Bronchial epithelial cell (primary cell): Measurements from ENCODE around the gene PTH2. TPM values are rescaled to one million over a fixed set of nuclear protein-coding genes. Genes with fewer than 3 reads are reported as not detected.
A peak's percentile ranks its signal among the peaks of the same experiment; 100 is the strongest.

ENCODE experiments used
- DNase-seq: peaks from one replicate; pipeline ENCODE4 v3.0.0-alpha.2; 2010; ENCODE audit warnings: low read depth
- FAIRE-seq: peaks from 2 replicates; lab custom pipeline; 2011; peaks lifted over from hg19 to GRCh38; lab: Jason Lieb, UNC
- H3K27me3 ChIP-seq: 2 replicates; pipeline ENCODE4 v1.5.1; 2011; ENCODE audit warnings: low read length; ENCODE audit not compliant: control insufficient read depth, insufficient read depth
- H3K36me3 ChIP-seq: 2 replicates; pipeline ENCODE4 v1.5.1; 2011; ENCODE audit warnings: low read length; ENCODE audit not compliant: control insufficient read depth, insufficient read depth
- H3K4me3 ChIP-seq: 2 replicates; pipeline ENCODE4 v1.5.1; 2011; ENCODE audit warnings: mild to moderate bottlenecking, low read depth, low read length, control low read depth
- total RNA-seq: library from RNA; depleted of rRNA; stranded (reverse); fragments of >200 nt; gene quantifications from 2 replicates; pipeline ENCODE4 v1.2.1, GENCODE V29; 2014
- TF ChIP-seq, protein P1 (sequence below): IDR thresholded peaks from 2 replicates; pipeline ENCODE4 v1.5.1; 2011; ENCODE audit warnings: mild to moderate bottlenecking, moderate library complexity, low read length, control low read depth, inconsistent platforms; ENCODE audit not compliant: insufficient read depth, severe bottlenecking

Gene PTH2
- total RNA-seq, 1 donor from 2014 or later, result not detected

DNA sequence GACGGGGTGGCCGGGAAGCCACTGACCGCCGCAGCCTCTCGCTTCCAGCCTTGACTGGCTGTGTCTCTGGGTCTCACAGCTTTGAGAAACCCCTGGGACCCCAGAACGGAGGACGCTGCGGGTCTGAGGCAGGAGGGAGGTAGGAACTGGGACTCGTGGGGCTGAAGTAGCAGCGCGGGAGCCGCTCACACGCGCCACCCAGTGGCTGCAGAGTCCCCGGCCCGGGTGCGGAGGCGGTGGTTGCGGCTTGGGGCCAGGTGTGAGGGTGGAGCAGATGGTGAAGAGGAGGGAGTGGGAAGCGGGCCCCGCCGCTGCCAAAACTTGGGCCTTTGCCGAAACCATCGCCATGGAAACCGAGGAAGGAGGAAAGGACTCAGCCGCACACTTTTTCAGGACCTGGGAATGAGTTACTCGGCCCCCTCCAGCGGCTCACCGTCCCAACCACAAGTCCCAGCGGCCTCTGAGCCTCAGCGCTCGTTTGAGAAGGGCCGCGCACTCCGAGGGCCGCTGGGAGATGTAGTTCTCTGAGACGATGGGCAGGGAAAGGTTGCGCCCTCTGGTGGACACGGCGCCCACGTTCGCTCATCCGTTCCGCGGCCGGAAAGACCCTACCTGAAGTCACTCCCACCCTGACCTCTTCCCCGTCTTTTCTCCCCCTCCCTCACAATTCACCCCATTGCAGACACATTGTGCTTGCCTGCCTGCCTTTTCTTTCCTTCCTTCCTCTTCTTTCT is 20.3 kb upstream of the PTH2 start:
- TF ChIP-seq, protein P1, sequence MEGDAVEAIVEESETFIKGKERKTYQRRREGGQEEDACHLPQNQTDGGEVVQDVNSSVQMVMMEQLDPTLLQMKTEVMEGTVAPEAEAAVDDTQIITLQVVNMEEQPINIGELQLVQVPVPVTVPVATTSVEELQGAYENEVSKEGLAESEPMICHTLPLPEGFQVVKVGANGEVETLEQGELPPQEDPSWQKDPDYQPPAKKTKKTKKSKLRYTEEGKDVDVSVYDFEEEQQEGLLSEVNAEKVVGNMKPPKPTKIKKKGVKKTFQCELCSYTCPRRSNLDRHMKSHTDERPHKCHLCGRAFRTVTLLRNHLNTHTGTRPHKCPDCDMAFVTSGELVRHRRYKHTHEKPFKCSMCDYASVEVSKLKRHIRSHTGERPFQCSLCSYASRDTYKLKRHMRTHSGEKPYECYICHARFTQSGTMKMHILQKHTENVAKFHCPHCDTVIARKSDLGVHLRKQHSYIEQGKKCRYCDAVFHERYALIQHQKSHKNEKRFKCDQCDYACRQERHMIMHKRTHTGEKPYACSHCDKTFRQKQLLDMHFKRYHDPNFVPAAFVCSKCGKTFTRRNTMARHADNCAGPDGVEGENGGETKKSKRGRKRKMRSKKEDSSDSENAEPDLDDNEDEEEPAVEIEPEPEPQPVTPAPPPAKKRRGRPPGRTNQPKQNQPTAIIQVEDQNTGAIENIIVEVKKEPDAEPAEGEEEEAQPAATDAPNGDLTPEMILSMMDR, result peak; percentile 91
- Histone ChIP-seq H3K4me3 (peak overlapping the region; percentile 71), H3K36me3 (peaks cover 15% of the 10 kb centered on the region), H3K27me3 (peaks cover 25% of the 10 kb centered on the region)
- DNase-seq, result peak; percentile 78
- peak; percentile 64 for FAIRE-seq

- TF ChIP-seq, protein P1, result no peak
- H3K36me3 ChIP-seq, result peaks cover 9% of the 10 kb centered on the region
- peak; percentile 77 for DNase-seq
- no peak for FAIRE-seq
- H3K27me3 ChIP-seq, result peaks cover 31% of the 10 kb centered on the region
- peak overlapping the region; percentile 71 for H3K4me3 ChIP-seq
Observed at GRCh38 chr19:49442771-49443365, 19.6 kb upstream of the PTH2 start.

DNA sequence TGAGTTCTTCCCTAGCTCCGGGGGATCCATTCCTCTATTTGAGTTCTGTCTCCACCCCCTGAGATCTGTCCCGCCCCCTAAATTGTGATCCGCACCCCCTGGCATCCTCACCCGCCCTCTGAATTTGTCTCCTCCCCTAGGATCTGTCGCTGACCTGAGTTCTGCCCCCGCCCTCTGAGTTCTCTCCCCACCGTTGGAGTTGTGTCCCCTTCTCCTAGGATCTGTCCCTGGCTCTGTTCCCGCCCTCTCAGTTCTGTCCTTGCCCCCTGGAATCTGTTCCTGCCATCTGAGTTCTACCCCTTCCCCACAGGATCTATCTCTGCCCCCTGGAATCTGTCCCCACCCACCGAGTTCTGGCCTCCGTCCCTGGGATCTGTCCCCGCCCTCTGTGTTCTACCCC is 19.1 kb upstream of the PTH2 start:
- FAIRE-seq (no peak), DNase-seq (no peak)
- Histone ChIP-seq H3K4me3 (peak overlapping the region; percentile 71), H3K27me3 (peaks cover 36% of the 10 kb centered on the region), H3K36me3 (peaks cover 9% of the 10 kb centered on the region)
- TF ChIP-seq, protein P1, result no peak

- FAIRE-seq, result no peak
Observed at GRCh38 chr19:49441960-49442350, 18.7 kb upstream of the PTH2 start.

GRCh38 chr19:49441210-49441959 is 18.1 kb upstream of the PTH2 start, which contains the start of gene SLC17A7:
SLC17A7 (minus strand) TSS chr19:49441527; CDS start chr19:49441379, 148 bp downstream.
- peaks cover under 1% of the 10 kb centered on the region for H3K36me3 ChIP-seq
- H3K27me3 ChIP-seq, result peaks cover 43% of the 10 kb centered on the region
- FAIRE-seq (no peak), DNase-seq (no peak)
- TF ChIP-seq, protein P1, result no peak
- H3K4me3 ChIP-seq, result no peak within 1 kb of the TSS

More at GRCh38 chr19:49441960-49442350, 18.7 kb upstream of the PTH2 start:
- H3K4me3 ChIP-seq, result no peak overlapping the region
- peaks cover 38% of the 10 kb centered on the region for H3K27me3 ChIP-seq
- TF ChIP-seq, protein P1, result no peak
- H3K36me3 ChIP-seq, result peaks cover 5% of the 10 kb centered on the region
- no peak for DNase-seq
